HepG2 (cell line): ENCODE results near the gene LRRC25. TPM values are rescaled to one million over a fixed set of nuclear protein-coding genes. Genes with fewer than 3 reads are reported as not detected.

Experiments used
- NFKBIZ ChIP-seq: IDR thresholded peaks from 2 replicates; pipeline ENCODE4 v1.6.1; 2018; ENCODE audit warnings: missing genetic modification reagents, missing compliant biosample characterization
- NR3C1 ChIP-seq: sonication (generic); formaldehyde crosslinking; IDR thresholded peaks from 2 replicates; pipeline ENCODE4 v1.4.0; 2020; ENCODE audit warnings: missing genetic modification reagents
- PAX8 ChIP-seq: sonication (generic); formaldehyde crosslinking; IDR thresholded peaks from 2 replicates; pipeline ENCODE4 v1.8.0; 2022; ENCODE audit warnings: mild to moderate bottlenecking, missing genetic modification reagents, borderline replicate concordance
- PHB2 ChIP-seq: fragments of 450-650 bp; IDR thresholded peaks from 2 replicates; pipeline ENCODE4 v1.6.1; 2018; ENCODE audit not compliant: partially characterized antibody
- SOX13 ChIP-seq, 3 experiments: fragments of 450-650 bp in 1 of 3; sonication (generic) in 1 of 3; formaldehyde crosslinking in 1 of 3; IDR thresholded peaks in 2 of 3; conservative IDR thresholded peaks in 1 of 3; 2 replicates each; pipeline versions ENCODE4 v1.5.0 to v1.6.1; 2016 to 2020; ENCODE audit warnings: antibody characterized with exemption in 1 of 3, mild to moderate bottlenecking in 1 of 3, missing compliant biosample characterization in 1 of 3, missing genetic modification reagents in 1 of 3, moderate library complexity in 1 of 3
- STAT5B ChIP-seq: sonication (generic); formaldehyde crosslinking; IDR thresholded peaks from 2 replicates; pipeline ENCODE4 v1.4.0; 2020; ENCODE audit warnings: missing genetic modification reagents
- ZBTB42 ChIP-seq: sonication (generic); formaldehyde crosslinking; IDR thresholded peaks from 2 replicates; pipeline ENCODE4 v1.5.0; 2020; ENCODE audit warnings: mild to moderate bottlenecking, missing genetic modification reagents
- ZFAT ChIP-seq: sonication (generic); formaldehyde crosslinking; conservative IDR thresholded peaks from 2 replicates; pipeline ENCODE4 v1.8.1; 2023; ENCODE audit warnings: missing genetic modification reagents, inconsistent platforms
- ZNF138 ChIP-seq: sonication (generic); formaldehyde crosslinking; IDR thresholded peaks from 2 replicates; pipeline ENCODE4 v1.5.0; 2020; ENCODE audit warnings: mild to moderate bottlenecking, low read depth, missing genetic modification reagents
- ZNF24 ChIP-seq: fragments of 450-650 bp; IDR thresholded peaks from 2 replicates; pipeline ENCODE4 v1.6.1; 2017; ENCODE audit warnings: antibody characterized with exemption, mild to moderate bottlenecking
- polyA plus RNA-seq, 8 experiments: library from polyadenylated mRNA; depleted of rRNA in 3 of 8; stranded (reverse) in 7 of 8; unstranded in 1 of 8; fragments of >200 nt; fragmentation: Illumina TruSeq in 4 of 8; extraction: Trizol in 4 of 8; gene quantifications; 2 replicates each; pipeline versions ENCODE4 v1.2.1 to v1.2.3, GENCODE V29; 2011 to 2016; ENCODE audit warnings: low read depth in 4 of 8, missing spikeins in 1 of 8, mixed read lengths in 1 of 8; ENCODE audit not compliant: insufficient read depth in 1 of 8
- total RNA-seq, 5 experiments: library from RNA; depleted of rRNA; stranded (reverse); fragments of >200 nt; fragmentation: Illumina TruSeq; extraction: Trizol; gene quantifications; 2 replicates each; pipeline ENCODE4 v1.2.3, GENCODE V29; 2016; ENCODE audit warnings: low read depth in 1 of 5
- TF ChIP-seq, protein P1 (sequence below): sonication (generic); formaldehyde crosslinking; IDR thresholded peaks from 2 replicates; pipeline ENCODE4 v1.9.0; 2022; ENCODE audit warnings: missing genetic modification reagents, mild to moderate bottlenecking, borderline replicate concordance
- TF ChIP-seq, protein P2 (sequence below): sonication (generic); formaldehyde crosslinking; IDR thresholded peaks from 2 replicates; pipeline ENCODE4 v1.4.0; 2020; ENCODE audit warnings: missing genetic modification reagents
- TF ChIP-seq, protein P3 (sequence below): sonication (generic); formaldehyde crosslinking; IDR thresholded peaks from one replicate; pipeline ENCODE4 v1.5.1; 2020; ENCODE audit warnings: mild to moderate bottlenecking, missing genetic modification reagents; ENCODE audit errors: not compliant biosample characterization
- TF ChIP-seq, protein P4 (sequence below): sonication (generic); formaldehyde crosslinking; IDR thresholded peaks from 2 replicates; pipeline ENCODE4 v1.5.0; 2020; ENCODE audit warnings: mild to moderate bottlenecking, missing genetic modification reagents, moderate library complexity

LRRC25 gene
- total and polyA plus RNA-seq, 2 of the 13 experiments (the other 11 are each of a cell fraction or from before 2014, with no cell fraction given), result 0.13 to 0.53 TPM

DNA sequence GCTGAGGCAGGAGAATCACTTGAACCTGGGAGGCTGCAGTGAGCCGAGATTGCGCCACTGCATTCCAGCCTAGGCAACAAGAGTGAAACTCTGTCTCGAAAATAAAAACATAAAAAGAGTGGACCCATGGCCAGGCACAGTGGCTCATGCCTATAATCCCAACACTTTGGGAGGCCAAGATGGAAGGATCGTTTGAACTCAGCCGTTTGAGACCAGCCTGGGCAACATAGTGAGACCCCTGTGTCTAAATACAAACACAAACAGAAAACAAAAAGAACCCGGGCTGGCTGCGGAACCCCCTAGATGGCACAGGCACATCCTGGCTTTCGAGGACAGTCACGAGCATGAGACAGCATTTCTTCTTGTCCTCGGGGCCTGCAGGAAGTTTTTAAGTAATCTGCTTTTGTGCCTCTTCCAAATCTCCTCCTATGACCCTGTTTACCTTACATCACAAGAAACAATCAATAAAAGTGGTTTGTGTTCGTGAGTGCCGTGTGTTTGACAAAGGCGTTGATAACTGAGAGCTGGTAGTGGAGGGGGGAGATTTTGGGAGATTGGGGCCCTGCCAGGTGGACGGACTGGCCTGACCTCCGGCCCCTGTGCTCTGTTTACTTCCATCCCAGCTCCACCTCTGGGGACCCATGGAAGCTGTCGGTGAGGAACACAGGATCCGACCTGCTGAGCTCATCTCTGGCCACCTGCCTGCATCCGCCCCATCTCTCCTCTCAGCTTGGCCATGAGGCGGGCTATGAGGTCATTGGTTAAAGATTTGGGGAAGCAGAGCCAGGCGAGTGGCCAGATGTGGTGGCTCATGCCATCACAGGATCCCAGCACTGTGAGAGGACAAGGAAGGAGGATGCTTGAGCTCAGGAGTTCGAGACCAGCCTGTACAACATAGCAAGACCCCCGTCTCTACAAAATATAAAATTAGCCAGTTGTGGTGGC lies 17.3 kb downstream of the LRRC25 start (continued):
- TF ChIP-seq, protein P1, sequence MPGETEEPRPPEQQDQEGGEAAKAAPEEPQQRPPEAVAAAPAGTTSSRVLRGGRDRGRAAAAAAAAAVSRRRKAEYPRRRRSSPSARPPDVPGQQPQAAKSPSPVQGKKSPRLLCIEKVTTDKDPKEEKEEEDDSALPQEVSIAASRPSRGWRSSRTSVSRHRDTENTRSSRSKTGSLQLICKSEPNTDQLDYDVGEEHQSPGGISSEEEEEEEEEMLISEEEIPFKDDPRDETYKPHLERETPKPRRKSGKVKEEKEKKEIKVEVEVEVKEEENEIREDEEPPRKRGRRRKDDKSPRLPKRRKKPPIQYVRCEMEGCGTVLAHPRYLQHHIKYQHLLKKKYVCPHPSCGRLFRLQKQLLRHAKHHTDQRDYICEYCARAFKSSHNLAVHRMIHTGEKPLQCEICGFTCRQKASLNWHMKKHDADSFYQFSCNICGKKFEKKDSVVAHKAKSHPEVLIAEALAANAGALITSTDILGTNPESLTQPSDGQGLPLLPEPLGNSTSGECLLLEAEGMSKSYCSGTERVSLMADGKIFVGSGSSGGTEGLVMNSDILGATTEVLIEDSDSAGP, result peak; percentile 88
- no peak for TF ChIP-seq NR3C1 (CRISPR knock-in tag)
- peak; percentile 96 for TF ChIP-seq SOX13 (IDR thresholded peaks at IDR 0.05)
- peak in 1 of 2 experiments; percentile 97; a peak in 2 of 4 replicates for TF ChIP-seq SOX13 (CRISPR knock-in tag; conservative IDR thresholded peaks at IDR 0.05 in 1 of 2, IDR thresholded peaks at IDR 0.05 in 1 of 2)
- TF ChIP-seq, protein P2, sequence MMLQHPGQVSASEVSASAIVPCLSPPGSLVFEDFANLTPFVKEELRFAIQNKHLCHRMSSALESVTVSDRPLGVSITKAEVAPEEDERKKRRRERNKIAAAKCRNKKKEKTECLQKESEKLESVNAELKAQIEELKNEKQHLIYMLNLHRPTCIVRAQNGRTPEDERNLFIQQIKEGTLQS (CRISPR knock-in tag), result peak; percentile 88
- TF ChIP-seq NFKBIZ (CRISPR knock-in tag), result peak; percentile 86
- TF ChIP-seq, protein P3, sequence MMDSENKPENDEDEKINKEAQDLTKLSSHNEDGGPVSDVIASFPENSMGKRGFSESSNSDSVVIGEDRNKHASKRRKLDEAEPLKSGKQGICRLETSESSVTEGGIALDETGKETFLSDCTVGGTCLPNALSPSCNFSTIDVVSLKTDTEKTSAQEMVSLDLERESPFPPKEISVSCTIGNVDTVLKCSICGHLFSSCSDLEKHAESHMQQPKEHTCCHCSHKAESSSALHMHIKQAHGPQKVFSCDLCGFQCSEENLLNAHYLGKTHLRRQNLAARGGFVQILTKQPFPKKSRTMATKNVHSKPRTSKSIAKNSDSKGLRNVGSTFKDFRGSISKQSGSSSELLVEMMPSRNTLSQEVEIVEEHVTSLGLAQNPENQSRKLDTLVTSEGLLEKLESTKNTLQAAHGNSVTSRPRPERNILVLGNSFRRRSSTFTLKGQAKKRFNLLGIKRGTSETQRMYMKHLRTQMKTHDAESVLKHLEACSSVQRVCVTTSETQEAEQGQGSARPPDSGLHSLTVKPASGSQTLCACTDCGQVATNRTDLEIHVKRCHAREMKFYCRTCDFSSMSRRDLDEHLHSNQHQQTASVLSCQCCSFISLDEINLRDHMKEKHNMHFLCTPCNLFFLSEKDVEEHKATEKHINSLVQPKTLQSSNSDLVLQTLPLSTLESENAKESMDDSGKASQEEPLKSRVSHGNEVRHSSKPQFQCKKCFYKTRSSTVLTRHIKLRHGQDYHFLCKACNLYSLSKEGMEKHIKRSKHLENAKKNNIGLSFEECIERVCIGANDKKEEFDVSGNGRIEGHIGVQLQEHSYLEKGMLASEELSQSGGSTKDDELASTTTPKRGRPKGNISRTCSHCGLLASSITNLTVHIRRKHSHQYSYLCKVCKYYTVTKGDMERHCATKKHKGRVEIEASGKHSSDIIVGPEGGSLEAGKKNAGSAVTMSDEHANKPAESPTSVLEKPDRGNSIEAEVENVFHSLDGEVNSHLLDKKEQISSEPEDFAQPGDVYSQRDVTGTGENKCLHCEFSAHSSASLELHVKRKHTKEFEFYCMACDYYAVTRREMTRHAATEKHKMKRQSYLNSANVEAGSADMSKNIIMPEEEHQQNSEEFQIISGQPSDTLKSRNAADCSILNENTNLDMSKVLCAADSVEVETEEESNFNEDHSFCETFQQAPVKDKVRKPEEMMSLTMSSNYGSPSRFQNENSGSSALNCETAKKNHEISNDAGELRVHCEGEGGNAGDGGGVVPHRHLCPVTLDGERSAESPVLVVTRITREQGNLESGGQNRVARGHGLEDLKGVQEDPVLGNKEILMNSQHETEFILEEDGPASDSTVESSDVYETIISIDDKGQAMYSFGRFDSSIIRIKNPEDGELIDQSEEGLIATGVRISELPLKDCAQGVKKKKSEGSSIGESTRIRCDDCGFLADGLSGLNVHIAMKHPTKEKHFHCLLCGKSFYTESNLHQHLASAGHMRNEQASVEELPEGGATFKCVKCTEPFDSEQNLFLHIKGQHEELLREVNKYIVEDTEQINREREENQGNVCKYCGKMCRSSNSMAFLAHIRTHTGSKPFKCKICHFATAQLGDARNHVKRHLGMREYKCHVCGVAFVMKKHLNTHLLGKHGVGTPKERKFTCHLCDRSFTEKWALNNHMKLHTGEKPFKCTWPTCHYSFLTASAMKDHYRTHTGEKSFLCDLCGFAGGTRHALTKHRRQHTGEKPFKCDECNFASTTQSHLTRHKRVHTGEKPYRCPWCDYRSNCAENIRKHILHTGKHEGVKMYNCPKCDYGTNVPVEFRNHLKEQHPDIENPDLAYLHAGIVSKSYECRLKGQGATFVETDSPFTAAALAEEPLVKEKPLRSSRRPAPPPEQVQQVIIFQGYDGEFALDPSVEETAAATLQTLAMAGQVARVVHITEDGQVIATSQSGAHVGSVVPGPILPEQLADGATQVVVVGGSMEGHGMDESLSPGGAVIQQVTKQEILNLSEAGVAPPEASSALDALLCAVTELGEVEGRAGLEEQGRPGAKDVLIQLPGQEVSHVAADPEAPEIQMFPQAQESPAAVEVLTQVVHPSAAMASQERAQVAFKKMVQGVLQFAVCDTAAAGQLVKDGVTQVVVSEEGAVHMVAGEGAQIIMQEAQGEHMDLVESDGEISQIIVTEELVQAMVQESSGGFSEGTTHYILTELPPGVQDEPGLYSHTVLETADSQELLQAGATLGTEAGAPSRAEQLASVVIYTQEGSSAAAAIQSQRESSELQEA (CRISPR knock-in tag), result no peak
- TF ChIP-seq PAX8 (CRISPR knock-in tag), result no peak
- no peak for TF ChIP-seq ZNF24
- no peak for TF ChIP-seq PHB2
- peak; percentile 98 for TF ChIP-seq ZBTB42
- TF ChIP-seq ZNF138 (CRISPR knock-in tag), result 0 out of 2 replicates have a peak, but pooled peaks have one; percentile 43
- TF ChIP-seq, protein P4, sequence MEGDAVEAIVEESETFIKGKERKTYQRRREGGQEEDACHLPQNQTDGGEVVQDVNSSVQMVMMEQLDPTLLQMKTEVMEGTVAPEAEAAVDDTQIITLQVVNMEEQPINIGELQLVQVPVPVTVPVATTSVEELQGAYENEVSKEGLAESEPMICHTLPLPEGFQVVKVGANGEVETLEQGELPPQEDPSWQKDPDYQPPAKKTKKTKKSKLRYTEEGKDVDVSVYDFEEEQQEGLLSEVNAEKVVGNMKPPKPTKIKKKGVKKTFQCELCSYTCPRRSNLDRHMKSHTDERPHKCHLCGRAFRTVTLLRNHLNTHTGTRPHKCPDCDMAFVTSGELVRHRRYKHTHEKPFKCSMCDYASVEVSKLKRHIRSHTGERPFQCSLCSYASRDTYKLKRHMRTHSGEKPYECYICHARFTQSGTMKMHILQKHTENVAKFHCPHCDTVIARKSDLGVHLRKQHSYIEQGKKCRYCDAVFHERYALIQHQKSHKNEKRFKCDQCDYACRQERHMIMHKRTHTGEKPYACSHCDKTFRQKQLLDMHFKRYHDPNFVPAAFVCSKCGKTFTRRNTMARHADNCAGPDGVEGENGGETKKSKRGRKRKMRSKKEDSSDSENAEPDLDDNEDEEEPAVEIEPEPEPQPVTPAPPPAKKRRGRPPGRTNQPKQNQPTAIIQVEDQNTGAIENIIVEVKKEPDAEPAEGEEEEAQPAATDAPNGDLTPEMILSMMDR (CRISPR knock-in tag), result 0 out of 2 replicates have a peak, but pooled peaks have one; percentile 31
- no peak; the same call in 1 of the 2 replicates for TF ChIP-seq STAT5B (CRISPR knock-in tag)
- no peak for TF ChIP-seq ZFAT (CRISPR knock-in tag)
